Mesothelial cell of epicardium (in vitro differentiated cells): ENCODE results near the gene WNT4. TPM values are rescaled to one million over a fixed set of nuclear protein-coding genes. Genes with fewer than 3 reads are reported as not detected.
A peak's percentile ranks its signal among the peaks of the same experiment; 100 is the strongest.

ENCODE experiments used
- DNase-seq, 2 experiments: peaks; one replicate each; pipeline ENCODE4 v3.0.0; 2021; ENCODE audit warnings: low spot score in 2 of 2; ENCODE audit not compliant: unreplicated experiment in 2 of 2
- H3K27ac Mint-ChIP-seq: 2 replicates; pipeline ENCODE4 v1.8.0; 2021; ENCODE audit warnings: mixed read lengths
- H3K27me3 Mint-ChIP-seq: 2 replicates; pipeline ENCODE4 v1.8.0; 2021; ENCODE audit warnings: low read depth, mixed read lengths
- H3K36me3 Mint-ChIP-seq: 2 replicates; pipeline ENCODE4 v1.8.0; 2021; ENCODE audit warnings: mixed read lengths
- H3K4me1 Mint-ChIP-seq: 2 replicates; pipeline ENCODE4 v1.8.0; 2021; ENCODE audit warnings: mixed read lengths
- H3K4me3 Mint-ChIP-seq: 2 replicates; pipeline ENCODE4 v1.8.0; 2021; ENCODE audit warnings: mild to moderate bottlenecking, moderate library complexity, mixed read lengths
- H3K9me3 Mint-ChIP-seq: 2 replicates; pipeline ENCODE4 v1.8.0; 2021; ENCODE audit warnings: mixed read lengths
- total RNA-seq: library from RNA; stranded (reverse); gene quantifications from 3 replicates; pipeline ENCODE4 v1.2.1, GENCODE V29; 2021
- TF ChIP-seq, protein P1 (sequence below): fragments of 200-600 bp; sonication (generic); IDR thresholded peaks from one replicate; pipeline ENCODE4 v1.5.0; 2021; ENCODE audit warnings: antibody characterized with exemption; ENCODE audit not compliant: unreplicated experiment

WNT4 gene
- total RNA-seq, 1 donor from 2014 or later, result 38.7 TPM

DNA sequence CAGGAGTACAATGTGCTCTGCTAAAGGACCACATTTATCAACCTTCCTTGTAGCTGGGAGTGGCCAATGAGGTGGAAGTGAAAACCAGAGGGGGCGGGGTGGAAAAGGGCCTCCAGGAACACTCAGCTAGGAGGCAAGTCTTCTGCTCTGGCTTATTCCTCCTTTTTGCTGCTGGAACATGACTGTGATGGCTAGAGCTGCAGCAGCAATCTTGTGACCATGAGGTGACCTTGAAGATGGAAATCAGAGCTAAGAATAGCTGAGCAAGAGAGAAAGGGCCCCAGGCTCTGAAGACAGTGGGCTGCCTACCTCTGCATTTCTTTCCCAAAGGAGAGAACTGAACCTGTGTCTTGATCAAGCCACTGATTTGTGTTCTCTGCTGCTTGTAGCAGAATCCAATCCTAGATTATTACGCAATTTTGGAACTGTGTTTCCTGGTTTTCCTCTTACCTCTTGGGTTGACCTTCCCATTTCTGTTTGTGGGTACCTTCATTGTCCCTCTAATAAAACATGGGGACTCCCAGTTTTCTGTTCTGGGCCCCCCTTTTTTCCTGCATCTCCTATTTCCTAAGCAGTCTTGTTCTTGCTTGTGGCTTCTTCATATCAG, 36.4 kb upstream of the WNT4 start:
- peaks cover 7% of the 10 kb centered on the region for H3K4me1 Mint-ChIP-seq
- TF ChIP-seq, protein P1, sequence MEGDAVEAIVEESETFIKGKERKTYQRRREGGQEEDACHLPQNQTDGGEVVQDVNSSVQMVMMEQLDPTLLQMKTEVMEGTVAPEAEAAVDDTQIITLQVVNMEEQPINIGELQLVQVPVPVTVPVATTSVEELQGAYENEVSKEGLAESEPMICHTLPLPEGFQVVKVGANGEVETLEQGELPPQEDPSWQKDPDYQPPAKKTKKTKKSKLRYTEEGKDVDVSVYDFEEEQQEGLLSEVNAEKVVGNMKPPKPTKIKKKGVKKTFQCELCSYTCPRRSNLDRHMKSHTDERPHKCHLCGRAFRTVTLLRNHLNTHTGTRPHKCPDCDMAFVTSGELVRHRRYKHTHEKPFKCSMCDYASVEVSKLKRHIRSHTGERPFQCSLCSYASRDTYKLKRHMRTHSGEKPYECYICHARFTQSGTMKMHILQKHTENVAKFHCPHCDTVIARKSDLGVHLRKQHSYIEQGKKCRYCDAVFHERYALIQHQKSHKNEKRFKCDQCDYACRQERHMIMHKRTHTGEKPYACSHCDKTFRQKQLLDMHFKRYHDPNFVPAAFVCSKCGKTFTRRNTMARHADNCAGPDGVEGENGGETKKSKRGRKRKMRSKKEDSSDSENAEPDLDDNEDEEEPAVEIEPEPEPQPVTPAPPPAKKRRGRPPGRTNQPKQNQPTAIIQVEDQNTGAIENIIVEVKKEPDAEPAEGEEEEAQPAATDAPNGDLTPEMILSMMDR, result no peak
- DNase-seq, result no peak
- peaks cover 4% of the 10 kb centered on the region for H3K9me3 Mint-ChIP-seq
- no peak overlapping the region for H3K4me3 Mint-ChIP-seq
- no peaks in the 10 kb centered on the region for H3K27me3 Mint-ChIP-seq
- no peak overlapping the region for H3K27ac Mint-ChIP-seq
- no peaks in the 10 kb centered on the region for H3K36me3 Mint-ChIP-seq

DNA sequence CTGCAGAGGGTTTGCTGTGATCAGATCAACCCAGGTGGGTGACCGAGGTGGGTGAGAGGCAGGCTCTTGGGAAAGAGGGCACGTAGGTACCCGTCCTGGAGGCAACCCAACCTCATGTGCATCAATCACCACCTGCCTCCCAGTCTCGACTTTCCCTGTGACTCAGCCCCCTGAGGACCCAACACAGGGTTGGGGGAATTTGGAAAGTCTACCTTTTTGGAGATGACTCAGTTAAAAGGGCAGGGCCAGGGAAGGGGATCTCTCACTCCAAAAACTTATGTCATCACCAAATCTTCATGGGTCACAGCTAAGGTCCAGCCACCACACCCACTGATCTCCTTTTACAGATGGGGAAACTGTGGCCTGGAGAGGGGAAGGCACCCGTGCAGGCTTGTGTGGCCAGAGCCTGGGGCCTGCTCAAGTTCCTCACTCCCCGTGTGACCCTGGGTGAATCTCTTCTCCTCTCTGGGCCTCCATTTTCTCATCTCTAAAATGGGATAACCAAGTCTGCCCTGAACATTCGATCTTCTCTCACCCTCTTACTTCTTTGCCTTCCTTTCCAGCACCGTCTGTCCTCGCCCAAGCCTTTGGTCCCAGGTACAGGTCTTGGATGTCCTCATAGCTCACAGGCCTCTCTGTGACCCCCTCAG, 34.6 kb upstream of the WNT4 start:
- H3K36me3 Mint-ChIP-seq, result no peaks in the 10 kb centered on the region
- no peak overlapping the region for H3K27ac Mint-ChIP-seq
- no peak overlapping the region for H3K4me3 Mint-ChIP-seq
- no peak for DNase-seq
- peaks cover 7% of the 10 kb centered on the region for H3K4me1 Mint-ChIP-seq
- H3K27me3 Mint-ChIP-seq, result no peaks in the 10 kb centered on the region
- H3K9me3 Mint-ChIP-seq, result peaks cover 4% of the 10 kb centered on the region
- TF ChIP-seq, protein P1, result no peak

DNA sequence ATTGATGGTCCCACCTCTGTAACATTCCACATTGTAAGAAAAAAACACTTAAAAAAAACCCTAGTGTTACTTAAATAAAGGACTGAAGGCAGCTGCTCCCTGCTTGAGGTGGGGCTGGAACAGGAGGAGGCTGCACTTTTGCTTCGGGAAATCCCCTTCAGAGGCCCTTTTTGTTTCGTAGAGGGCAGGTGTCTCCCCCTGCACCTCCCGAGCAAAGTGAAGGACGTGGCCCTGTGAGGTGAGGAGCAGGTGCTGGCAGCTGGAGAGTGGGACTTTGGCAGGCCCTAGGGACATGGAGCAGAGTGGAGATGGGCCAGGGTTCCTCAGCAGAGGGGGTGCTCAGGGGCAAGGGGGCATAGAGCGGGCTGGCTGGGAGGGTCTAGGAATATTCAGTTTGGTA, 33.4 kb upstream of the WNT4 start:
- DNase-seq, result no peak
- Mint-ChIP-seq H3K36me3 (no peaks in the 10 kb centered on the region), H3K27ac (peak overlapping the region; percentile 22), H3K27me3 (no peaks in the 10 kb centered on the region), H3K4me1 (no peaks in the 10 kb centered on the region), H3K9me3 (peaks cover 4% of the 10 kb centered on the region), H3K4me3 (no peak overlapping the region)
- TF ChIP-seq, protein P1, result no peak

DNA sequence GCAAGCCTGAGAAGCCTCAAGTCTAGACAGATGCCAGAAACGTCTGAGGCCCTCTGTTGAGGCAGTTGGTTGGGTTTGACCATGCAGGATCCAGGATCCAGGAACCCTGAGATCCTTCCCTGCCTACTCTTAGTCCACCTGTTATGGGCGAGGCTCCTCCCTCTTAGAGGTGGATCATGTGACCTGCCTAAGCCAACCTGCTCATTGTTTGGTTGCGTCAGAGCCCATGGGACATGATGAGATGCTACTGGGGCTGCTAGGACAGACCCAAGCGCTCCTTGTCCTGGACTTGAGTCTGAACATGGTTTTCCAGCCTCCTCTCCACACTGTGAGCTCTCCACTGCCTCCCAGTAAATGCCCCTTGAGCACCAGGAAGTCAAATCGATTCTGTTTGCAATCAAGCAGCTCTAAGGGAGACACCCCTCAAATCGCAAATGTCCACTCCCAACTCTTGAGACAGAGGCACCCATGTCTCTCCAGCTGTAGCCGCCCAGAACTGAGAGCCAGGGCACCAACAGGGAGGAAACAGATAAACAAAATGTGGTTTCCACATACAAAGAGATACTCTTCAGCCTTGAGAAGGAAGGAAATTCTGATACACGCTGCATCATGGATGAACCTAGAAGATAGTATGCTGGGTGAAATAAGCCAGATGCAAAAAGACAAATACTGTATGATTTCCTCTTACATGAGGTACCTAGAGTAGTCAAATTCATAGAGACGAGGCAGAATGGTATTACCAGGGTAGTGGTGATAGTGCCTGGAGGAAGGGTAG, 31.7 kb upstream of the WNT4 start:
- Mint-ChIP-seq H3K4me3 (no peak overlapping the region), H3K27ac (no peak overlapping the region), H3K27me3 (no peaks in the 10 kb centered on the region), H3K4me1 (no peaks in the 10 kb centered on the region), H3K36me3 (no peaks in the 10 kb centered on the region), H3K9me3 (peaks cover 2% of the 10 kb centered on the region)
- TF ChIP-seq, protein P1, result no peak
- DNase-seq, result no peak

DNA sequence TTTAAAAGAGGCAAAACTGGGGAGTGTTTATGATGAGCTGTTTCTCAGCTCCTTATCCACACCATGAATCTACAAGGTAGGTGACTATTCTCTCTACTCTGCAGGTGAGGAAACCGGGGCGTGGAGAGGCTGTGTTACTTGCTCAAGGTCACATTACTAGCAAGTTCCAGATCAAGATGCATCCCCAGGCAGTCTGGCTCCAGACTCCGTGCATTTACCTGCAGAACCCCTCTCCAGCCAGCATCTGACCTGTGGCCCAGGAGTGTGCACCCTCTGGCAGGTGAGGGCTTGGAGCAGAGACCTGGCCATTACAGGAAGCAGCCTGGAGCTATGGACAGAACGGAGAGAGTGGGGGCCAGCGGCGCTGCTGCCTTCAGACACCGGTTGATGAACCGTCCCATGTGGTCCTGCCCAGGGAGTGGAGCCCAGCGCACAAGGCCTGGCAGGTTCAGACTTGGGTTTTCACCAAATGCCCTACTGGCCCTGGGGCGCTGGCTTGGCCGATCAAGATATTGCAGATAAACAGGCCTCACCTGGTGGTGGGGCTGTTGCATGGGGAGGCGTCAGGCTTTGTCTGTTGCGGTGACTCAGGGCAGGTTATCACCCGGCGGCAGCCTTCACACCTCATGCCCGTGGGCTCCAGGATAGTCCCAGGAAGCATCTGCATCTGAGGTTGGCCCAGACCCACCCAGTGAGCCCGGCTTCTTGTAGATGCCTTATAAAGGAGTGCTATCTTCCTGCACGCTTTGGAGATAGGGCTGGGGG, 29.2 kb upstream of the WNT4 start:
- TF ChIP-seq, protein P1, result no peak
- Mint-ChIP-seq H3K27me3 (no peaks in the 10 kb centered on the region), H3K36me3 (no peaks in the 10 kb centered on the region), H3K9me3 (no peaks in the 10 kb centered on the region), H3K4me3 (no peak overlapping the region), H3K4me1 (no peaks in the 10 kb centered on the region), H3K27ac (no peak overlapping the region)
- DNase-seq, result no peak
